ENCODE results near the gene CIB4. TPM values are rescaled to one million over a fixed set of nuclear protein-coding genes. Genes with fewer than 3 reads are reported as not detected.

Gene CIB4
- total and polyA plus RNA-seq, 2 experiments from 2014 or later, result not detected

- no peak overlapping the region for H3K4me3 ChIP-seq
- H3K27me3 ChIP-seq (replicated peaks; ENCODE audit: insufficient read depth), result peaks cover 61% of the 10 kb centered on the region
- 31 to 33% methylated on average over 5 of the region's 5 CpGs for WGBS, 2 experiments (ENCODE audit: low coverage in 1 of 2, low lambda C conversion rate in 2 of 2, missing lambda C conversion rate in 2 of 2)
Observed at GRCh38 chr2:26571316-26571715, 69.8 kb downstream of the CIB4 start.

GRCh38 chr2:26570083-26570430 is 71.1 kb downstream of the CIB4 start:
- TF ChIP-seq EZH2 (IDR thresholded peaks at IDR 0.05; ENCODE audit: insufficient read depth, poor library complexity, severe bottlenecking), result no peak
- TF ChIP-seq EZH2phosphoT487 (IDR thresholded peaks at IDR 0.05; ENCODE audit: insufficient read depth, low read depth), result no peak

More at GRCh38 chr2:26571316-26571715, 69.8 kb downstream of the CIB4 start:
- H2AFZ ChIP-seq, result no peak overlapping the region
- H3K9me2 ChIP-seq (ENCODE audit: insufficient read depth), result no peaks in the 10 kb centered on the region
- in situ Hi-C loops (cut with MboI), result no loop called here
- H3K27ac ChIP-seq, result no peak overlapping the region
- H3K9ac ChIP-seq, result no peak overlapping the region
- no peak for DNase-seq
- TF ChIP-seq EZH2 (IDR thresholded peaks at IDR 0.05; ENCODE audit: insufficient read depth, poor library complexity, severe bottlenecking) (no peak), EZH2phosphoT487 (IDR thresholded peaks at IDR 0.05; ENCODE audit: insufficient read depth, low read depth) (no peak)
- no peaks in the 10 kb centered on the region for H4K20me1 ChIP-seq (ENCODE audit: insufficient read depth)
- no peaks in the 10 kb centered on the region for H3K4me1 ChIP-seq (ENCODE audit: insufficient read depth)
- no peaks in the 10 kb centered on the region for H3K9me3 ChIP-seq (ENCODE audit: low read depth)
- H3K4me2 ChIP-seq (ENCODE audit: unreplicated experiment), result no peak overlapping the region
- H3K79me2 ChIP-seq (ENCODE audit: insufficient read depth), result no peaks in the 10 kb centered on the region
- no peaks in the 10 kb centered on the region for H3F3A ChIP-seq (ENCODE audit: insufficient read depth)
- H3K36me3 ChIP-seq (ENCODE audit: low read depth), result no peaks in the 10 kb centered on the region

GRCh38 chr2:26569216-26570082 is 71.7 kb downstream of the CIB4 start:
- WGBS, 2 experiments (ENCODE audit: low coverage in 1 of 2, low lambda C conversion rate in 2 of 2, missing lambda C conversion rate in 2 of 2), result 61 to 66% methylated on average over 12 of the region's 12 CpGs
- H2AFZ ChIP-seq, result no peak overlapping the region
- no peaks in the 10 kb centered on the region for H4K20me1 ChIP-seq (ENCODE audit: insufficient read depth)
- TF ChIP-seq EZH2phosphoT487 (IDR thresholded peaks at IDR 0.05; ENCODE audit: insufficient read depth, low read depth) (no peak), EZH2 (IDR thresholded peaks at IDR 0.05; ENCODE audit: insufficient read depth, poor library complexity, severe bottlenecking) (no peak)
- no peak overlapping the region for H3K4me2 ChIP-seq (ENCODE audit: unreplicated experiment)
- in situ Hi-C loops (cut with MboI), result no loop called here
- H3K4me1 ChIP-seq (ENCODE audit: insufficient read depth), result no peaks in the 10 kb centered on the region
- H3K4me3 ChIP-seq, result no peak overlapping the region
- no peaks in the 10 kb centered on the region for H3K9me2 ChIP-seq (ENCODE audit: insufficient read depth)
- H3K9me3 ChIP-seq (ENCODE audit: low read depth), result no peaks in the 10 kb centered on the region
- no peaks in the 10 kb centered on the region for H3K36me3 ChIP-seq (ENCODE audit: low read depth)
- no peaks in the 10 kb centered on the region for H3F3A ChIP-seq (ENCODE audit: insufficient read depth)
- no peak for DNase-seq
- H3K9ac ChIP-seq, result no peak overlapping the region
- no peak overlapping the region for H3K27ac ChIP-seq
- H3K27me3 ChIP-seq (replicated peaks; ENCODE audit: insufficient read depth), result peaks cover 80% of the 10 kb centered on the region
- no peaks in the 10 kb centered on the region for H3K79me2 ChIP-seq (ENCODE audit: insufficient read depth)

More at GRCh38 chr2:26570083-26570430, 71.1 kb downstream of the CIB4 start:
- DNase-seq, result no peak
- Histone ChIP-seq H3F3A (ENCODE audit: insufficient read depth) (no peaks in the 10 kb centered on the region), H3K4me2 (ENCODE audit: unreplicated experiment) (no peak overlapping the region), H3K4me3 (no peak overlapping the region), H3K9me3 (ENCODE audit: low read depth) (no peaks in the 10 kb centered on the region), H3K27me3 (replicated peaks; ENCODE audit: insufficient read depth) (peaks cover 74% of the 10 kb centered on the region), H3K9ac (no peak overlapping the region), H3K36me3 (ENCODE audit: low read depth) (no peaks in the 10 kb centered on the region), H3K27ac (no peak overlapping the region), H3K79me2 (ENCODE audit: insufficient read depth) (no peaks in the 10 kb centered on the region), H2AFZ (no peak overlapping the region), H3K4me1 (ENCODE audit: insufficient read depth) (no peaks in the 10 kb centered on the region), H3K9me2 (ENCODE audit: insufficient read depth) (no peaks in the 10 kb centered on the region), H4K20me1 (ENCODE audit: insufficient read depth) (no peaks in the 10 kb centered on the region)
- 36 to 37% methylated on average over 8 of the region's 8 CpGs for WGBS, 2 experiments (ENCODE audit: low coverage in 1 of 2, low lambda C conversion rate in 2 of 2, missing lambda C conversion rate in 2 of 2)
- in situ Hi-C loops (cut with MboI), result no loop called here

- Histone ChIP-seq H3K9me2 (ENCODE audit: insufficient read depth) (no peaks in the 10 kb centered on the region), H2AFZ (no peak overlapping the region), H3K4me3 (no peak overlapping the region), H3K36me3 (ENCODE audit: low read depth) (no peaks in the 10 kb centered on the region), H3K9ac (no peak overlapping the region), H3K79me2 (ENCODE audit: insufficient read depth) (no peaks in the 10 kb centered on the region), H3F3A (ENCODE audit: insufficient read depth) (no peaks in the 10 kb centered on the region), H3K4me2 (ENCODE audit: unreplicated experiment) (no peak overlapping the region), H3K4me1 (ENCODE audit: insufficient read depth) (no peaks in the 10 kb centered on the region), H3K9me3 (ENCODE audit: low read depth) (no peaks in the 10 kb centered on the region), H3K27ac (no peak overlapping the region), H3K27me3 (replicated peaks; ENCODE audit: insufficient read depth) (peaks cover 82% of the 10 kb centered on the region), H4K20me1 (ENCODE audit: insufficient read depth) (no peaks in the 10 kb centered on the region)
- TF ChIP-seq EZH2 (IDR thresholded peaks at IDR 0.05; ENCODE audit: insufficient read depth, poor library complexity, severe bottlenecking) (no peak), EZH2phosphoT487 (IDR thresholded peaks at IDR 0.05; ENCODE audit: insufficient read depth, low read depth) (no peak)
- WGBS, 2 experiments (ENCODE audit: low coverage in 1 of 2, low lambda C conversion rate in 2 of 2, missing lambda C conversion rate in 2 of 2), result 35 to 44% methylated on average over 7 of the region's 7 CpGs
- in situ Hi-C loops (cut with MboI), result no loop called here
- DNase-seq, result no peak
Observed at GRCh38 chr2:26568076-26568890, 72.9 kb downstream of the CIB4 start.

Measured in GM23248 (cell line).